Suprapubic skin (tissue), 3 donors: ENCODE measurements around the gene DNAH3.

Experiments
- EP300 ChIP-seq: sonication (generic); formaldehyde crosslinking; IDR thresholded peaks from one replicate; pipeline ENCODE4 v1.6.1; 2017; ENCODE audit warnings: antibody characterized with exemption
- TF ChIP-seq, protein P1 (sequence below), 2 donors: fragments of 200-600 bp in 1 of 2; fragments of 450-650 bp in 1 of 2; sonication (generic) in 1 of 2; IDR thresholded peaks; one replicate each; pipeline ENCODE4 v1.5.1; 2016 to 2019; ENCODE audit warnings: antibody characterized with exemption in 2 of 2, mild to moderate bottlenecking in 1 of 2, moderate library complexity in 1 of 2

DNA sequence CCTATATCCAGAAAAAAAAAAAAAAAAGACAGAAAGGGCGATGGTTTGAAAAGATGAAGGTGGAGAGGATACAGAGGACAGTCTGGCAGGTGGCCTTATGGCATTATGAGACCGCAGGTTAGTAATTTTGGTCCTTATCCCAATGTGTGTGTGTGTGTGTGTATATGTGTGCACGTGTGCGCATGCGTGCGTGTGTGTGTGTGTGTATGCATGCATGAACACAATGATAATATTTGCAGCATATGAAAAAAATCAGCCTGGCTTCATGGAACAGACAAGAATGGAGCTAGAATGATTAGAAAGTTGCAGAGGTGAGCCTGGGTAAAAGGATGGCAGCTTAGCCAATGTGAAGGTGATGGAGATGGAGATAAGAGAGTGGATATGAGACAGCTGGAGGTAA is 166.6 kb downstream of the DNAH3 start:
- TF ChIP-seq, protein P1, sequence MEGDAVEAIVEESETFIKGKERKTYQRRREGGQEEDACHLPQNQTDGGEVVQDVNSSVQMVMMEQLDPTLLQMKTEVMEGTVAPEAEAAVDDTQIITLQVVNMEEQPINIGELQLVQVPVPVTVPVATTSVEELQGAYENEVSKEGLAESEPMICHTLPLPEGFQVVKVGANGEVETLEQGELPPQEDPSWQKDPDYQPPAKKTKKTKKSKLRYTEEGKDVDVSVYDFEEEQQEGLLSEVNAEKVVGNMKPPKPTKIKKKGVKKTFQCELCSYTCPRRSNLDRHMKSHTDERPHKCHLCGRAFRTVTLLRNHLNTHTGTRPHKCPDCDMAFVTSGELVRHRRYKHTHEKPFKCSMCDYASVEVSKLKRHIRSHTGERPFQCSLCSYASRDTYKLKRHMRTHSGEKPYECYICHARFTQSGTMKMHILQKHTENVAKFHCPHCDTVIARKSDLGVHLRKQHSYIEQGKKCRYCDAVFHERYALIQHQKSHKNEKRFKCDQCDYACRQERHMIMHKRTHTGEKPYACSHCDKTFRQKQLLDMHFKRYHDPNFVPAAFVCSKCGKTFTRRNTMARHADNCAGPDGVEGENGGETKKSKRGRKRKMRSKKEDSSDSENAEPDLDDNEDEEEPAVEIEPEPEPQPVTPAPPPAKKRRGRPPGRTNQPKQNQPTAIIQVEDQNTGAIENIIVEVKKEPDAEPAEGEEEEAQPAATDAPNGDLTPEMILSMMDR (IDR thresholded peaks at IDR 0.05), result no peak
- TF ChIP-seq EP300, result no peak
